Measurements from ENCODE around the gene LTBP1. TPM values are rescaled to one million over a fixed set of nuclear protein-coding genes. Genes with fewer than 3 reads are reported as not detected.

Gene LTBP1
- total RNA-seq, 1 experiment from 2014 or later = 28.5 TPM

DNA sequence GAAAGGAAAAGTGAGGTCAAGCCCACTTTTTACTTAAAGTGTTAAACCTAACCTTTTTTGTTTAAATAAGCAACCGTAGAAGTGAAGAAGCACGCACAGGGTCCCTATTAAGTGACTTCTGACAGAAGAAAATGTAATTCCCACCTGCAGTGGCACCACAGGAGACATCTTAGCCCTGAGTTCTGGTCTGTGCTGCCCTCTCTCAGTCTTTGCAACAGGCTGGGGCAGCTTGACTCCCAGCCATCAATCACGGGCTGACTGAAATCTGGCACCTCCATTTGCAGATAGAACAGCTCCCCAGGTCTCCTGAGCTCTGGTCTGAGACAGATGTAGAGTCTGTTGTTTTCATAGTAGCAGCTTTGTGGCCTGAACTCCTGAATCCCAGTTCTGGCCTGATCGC lies 170.0 kb downstream of the LTBP1 start:
- Histone ChIP-seq H3T11ph (ENCODE audit: low read length) (no peak overlapping the region), H3K4me1 (ENCODE audit: insufficient read depth, low read length) (no peaks in the 10 kb centered on the region), H2BK12ac (ENCODE audit: insufficient read length, low read depth, low read length) (no peak overlapping the region), H3K79me1 (ENCODE audit: insufficient read depth, low read depth, low read length, poor library complexity, severe bottlenecking) (no peaks in the 10 kb centered on the region), H3K23me2 (ENCODE audit: insufficient read length, low read depth, low read length, poor library complexity, severe bottlenecking) (no peaks in the 10 kb centered on the region), H2BK120ac (ENCODE audit: low read depth, low read length, poor library complexity, severe bottlenecking) (no peak overlapping the region), H3K4me2 (ENCODE audit: insufficient read depth, insufficient read length, low read length) (no peak overlapping the region), H2AFZ (ENCODE audit: low read length) (no peak overlapping the region), H3K56ac (ENCODE audit: insufficient read length, low read depth, low read length) (no peak overlapping the region), H2BK15ac (ENCODE audit: low read depth, low read length) (no peak overlapping the region), H3K14ac (ENCODE audit: insufficient read depth, low read length) (no peak overlapping the region), H3K23ac (ENCODE audit: insufficient read length, low read depth, low read length) (no peak overlapping the region), H3K27me3 (ENCODE audit: insufficient read depth, low read length) (no peaks in the 10 kb centered on the region), H3K9me3 (ENCODE audit: control insufficient read depth, low read depth, low read length) (no peaks in the 10 kb centered on the region), H2AK5ac (ENCODE audit: insufficient read length, low read length) (no peak overlapping the region), H4K91ac (ENCODE audit: insufficient read length, low read depth, low read length) (no peak overlapping the region), H2BK20ac (ENCODE audit: low read depth, low read length, poor library complexity, severe bottlenecking) (no peak overlapping the region), H4K20me1 (ENCODE audit: control insufficient read depth, insufficient read depth, insufficient read length) (no peaks in the 10 kb centered on the region), H4K8ac (replicated peaks; ENCODE audit: insufficient read length, low read depth, low read length) (no peak overlapping the region), H3K9ac (ENCODE audit: extremely low read depth, insufficient read length, low read length) (no peak overlapping the region), H2BK5ac (ENCODE audit: insufficient read length, low read length) (no peak overlapping the region), H3K27ac (ENCODE audit: insufficient read length, low read depth, low read length) (no peak overlapping the region), H3K79me2 (ENCODE audit: insufficient read depth, low read length) (no peaks in the 10 kb centered on the region), H3K18ac (ENCODE audit: insufficient read length, low read depth, low read length) (no peak overlapping the region), H4K5ac (ENCODE audit: insufficient read length, low read depth, low read length) (no peak overlapping the region), H3K4ac (ENCODE audit: low read depth, low read length) (no peak overlapping the region)
- no CpG with 5 or more reads among the region's 4 CpGs for WGBS (ENCODE audit: extremely low coverage, insufficient read length, low lambda C conversion rate)
- Mint-ChIP-seq H3K36me3 (ENCODE audit: insufficient read depth in 1 of 3, low read depth in 3 of 3) (no peaks in the 10 kb centered on the region; a peak in 1 of 7 replicates), H3K27ac (no peak overlapping the region), H3K9me3 (no peaks in the 10 kb centered on the region), H3K4me1 (peaks cover 3 to 12% of the 10 kb centered on the region in 2 experiments; a peak in 3 of 4 replicates), H3K4me3 (no peak overlapping the region), H3K27me3 (ENCODE audit: low read depth) (no peaks in the 10 kb centered on the region)
- TF ChIP-seq, protein P1, sequence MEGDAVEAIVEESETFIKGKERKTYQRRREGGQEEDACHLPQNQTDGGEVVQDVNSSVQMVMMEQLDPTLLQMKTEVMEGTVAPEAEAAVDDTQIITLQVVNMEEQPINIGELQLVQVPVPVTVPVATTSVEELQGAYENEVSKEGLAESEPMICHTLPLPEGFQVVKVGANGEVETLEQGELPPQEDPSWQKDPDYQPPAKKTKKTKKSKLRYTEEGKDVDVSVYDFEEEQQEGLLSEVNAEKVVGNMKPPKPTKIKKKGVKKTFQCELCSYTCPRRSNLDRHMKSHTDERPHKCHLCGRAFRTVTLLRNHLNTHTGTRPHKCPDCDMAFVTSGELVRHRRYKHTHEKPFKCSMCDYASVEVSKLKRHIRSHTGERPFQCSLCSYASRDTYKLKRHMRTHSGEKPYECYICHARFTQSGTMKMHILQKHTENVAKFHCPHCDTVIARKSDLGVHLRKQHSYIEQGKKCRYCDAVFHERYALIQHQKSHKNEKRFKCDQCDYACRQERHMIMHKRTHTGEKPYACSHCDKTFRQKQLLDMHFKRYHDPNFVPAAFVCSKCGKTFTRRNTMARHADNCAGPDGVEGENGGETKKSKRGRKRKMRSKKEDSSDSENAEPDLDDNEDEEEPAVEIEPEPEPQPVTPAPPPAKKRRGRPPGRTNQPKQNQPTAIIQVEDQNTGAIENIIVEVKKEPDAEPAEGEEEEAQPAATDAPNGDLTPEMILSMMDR (conservative IDR thresholded peaks at IDR 0.05) = no peak
- DNase-seq = no peak
